NCI-H82 treated with DMSO at 0.1 percent for 48 hours (cell line): ENCODE measurements around the gene MT1B.

Source experiments
- DNase-seq: peaks from one replicate; lab custom pipeline; 2025; ENCODE audit not compliant: unreplicated experiment; lab: John Stamatoyannopoulos, UW

The MT1B gene

GRCh38 chr16:56636616-56637413 lies 14.9 kb upstream of the MT1B start:
- no peak for DNase-seq

GRCh38 chr16:56637814-56638750 lies 13.6 kb upstream of the MT1B start, which contains the start of gene MT1A:
Gene MT1A, plus strand, starts transcription at chr16:56638666. Its CDS starts 73 bp downstream, at chr16:56638739.
- DNase-seq: no peak

GRCh38 chr16:56639045-56639444 lies 12.6 kb upstream of the MT1B start:
- DNase-seq: no peak

- no peak for DNase-seq
Observed at GRCh38 chr16:56640076-56640475, 11.6 kb upstream of the MT1B start.

GRCh38 chr16:56641166-56641565 lies 10.5 kb upstream of the MT1B start:
- DNase-seq: no peak

- DNase-seq: no peak
Observed at GRCh38 chr16:56643080-56643778, 8.5 kb upstream of the MT1B start.

- no peak for DNase-seq
Observed at GRCh38 chr16:56643833-56644232, 7.9 kb upstream of the MT1B start.

GRCh38 chr16:56645311-56645710 lies 6.4 kb upstream of the MT1B start:
- no peak for DNase-seq

- DNase-seq: no peak
Observed at GRCh38 chr16:56645838-56646237, 5.8 kb upstream of the MT1B start.

- DNase-seq: no peak
Observed at GRCh38 chr16:56647641-56648431, 3.9 kb upstream of the MT1B start.

GRCh38 chr16:56649271-56649670 lies 2.4 kb upstream of the MT1B start:
- DNase-seq: no peak

- no peak for DNase-seq
Observed at GRCh38 chr16:56649820-56650219, 1.9 kb upstream of the MT1B start.

- DNase-seq: no peak
Observed at GRCh38 chr16:56652600-56652999, 914 bp downstream of the MT1B start.

- no peak for DNase-seq
Observed at GRCh38 chr16:56653218-56653617, 1.5 kb downstream of the MT1B start.

GRCh38 chr16:56657555-56658326 lies 6.1 kb downstream of the MT1B start, which contains the start of gene MT1F:
Gene MT1F, plus strand, starts transcription at chr16:56657959. Its CDS starts 100 bp downstream, at chr16:56658059.
- DNase-seq: peak; percentile 8

GRCh38 chr16:56658327-56658875 lies 6.7 kb downstream of the MT1B start:
- no peak for DNase-seq

GRCh38 chr16:56662357-56663354 lies 11.0 kb downstream of the MT1B start:
- no peak for DNase-seq

- DNase-seq: no peak
Observed at GRCh38 chr16:56664506-56664905, 12.8 kb downstream of the MT1B start.
